ENCODE data around the gene RET.

DNA sequence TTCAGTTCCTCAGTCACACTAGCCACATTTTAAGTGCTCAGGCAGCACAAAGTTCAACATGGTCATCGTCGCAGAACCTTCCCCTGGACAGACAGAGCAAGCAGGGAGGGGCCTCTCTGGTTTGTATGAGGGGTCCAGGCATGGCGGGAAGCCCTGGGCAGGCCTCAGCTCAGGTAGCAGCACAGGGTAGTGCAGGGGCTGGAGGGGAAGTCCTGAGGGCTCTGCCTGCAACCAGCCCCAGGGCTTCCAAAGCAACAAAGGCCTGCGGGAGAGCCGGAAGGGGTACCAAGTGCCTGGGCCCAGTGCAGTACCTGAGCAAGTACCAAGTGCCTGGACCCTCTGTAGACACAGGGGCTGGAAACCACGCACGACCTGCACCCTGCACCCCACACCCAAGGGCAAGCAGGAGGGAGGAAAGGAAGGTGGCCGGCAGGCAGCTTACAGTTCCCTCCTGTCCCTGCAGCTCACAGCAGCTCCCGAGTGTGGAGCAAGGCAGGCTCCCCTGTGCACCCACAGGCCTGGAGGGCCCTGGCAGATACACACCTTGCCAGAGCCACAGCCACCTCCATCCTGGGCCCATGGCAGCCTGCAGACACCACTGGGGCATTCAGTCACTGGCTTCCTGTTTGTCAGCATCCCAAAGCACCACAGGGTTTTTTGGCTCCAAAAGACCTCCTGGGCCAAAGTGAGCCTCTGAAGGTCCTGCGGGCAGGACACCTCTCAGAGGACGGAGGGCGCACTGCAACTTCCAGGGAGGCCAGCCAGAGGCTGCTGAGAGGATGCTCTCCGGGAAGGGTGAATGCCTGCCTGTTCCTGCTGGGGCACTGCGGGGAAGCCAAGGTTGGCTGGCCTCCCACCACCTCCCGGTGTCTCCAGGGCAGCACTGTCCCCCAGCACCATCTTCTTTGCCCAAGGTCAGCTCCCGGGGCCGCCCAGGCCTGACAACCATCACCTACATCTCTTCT lies 6.5 kb upstream of the RET start:
- TF ChIP-seq, protein P1, sequence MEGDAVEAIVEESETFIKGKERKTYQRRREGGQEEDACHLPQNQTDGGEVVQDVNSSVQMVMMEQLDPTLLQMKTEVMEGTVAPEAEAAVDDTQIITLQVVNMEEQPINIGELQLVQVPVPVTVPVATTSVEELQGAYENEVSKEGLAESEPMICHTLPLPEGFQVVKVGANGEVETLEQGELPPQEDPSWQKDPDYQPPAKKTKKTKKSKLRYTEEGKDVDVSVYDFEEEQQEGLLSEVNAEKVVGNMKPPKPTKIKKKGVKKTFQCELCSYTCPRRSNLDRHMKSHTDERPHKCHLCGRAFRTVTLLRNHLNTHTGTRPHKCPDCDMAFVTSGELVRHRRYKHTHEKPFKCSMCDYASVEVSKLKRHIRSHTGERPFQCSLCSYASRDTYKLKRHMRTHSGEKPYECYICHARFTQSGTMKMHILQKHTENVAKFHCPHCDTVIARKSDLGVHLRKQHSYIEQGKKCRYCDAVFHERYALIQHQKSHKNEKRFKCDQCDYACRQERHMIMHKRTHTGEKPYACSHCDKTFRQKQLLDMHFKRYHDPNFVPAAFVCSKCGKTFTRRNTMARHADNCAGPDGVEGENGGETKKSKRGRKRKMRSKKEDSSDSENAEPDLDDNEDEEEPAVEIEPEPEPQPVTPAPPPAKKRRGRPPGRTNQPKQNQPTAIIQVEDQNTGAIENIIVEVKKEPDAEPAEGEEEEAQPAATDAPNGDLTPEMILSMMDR (IDR thresholded peaks at IDR 0.05), result no peak
- TF ChIP-seq, protein P2, sequence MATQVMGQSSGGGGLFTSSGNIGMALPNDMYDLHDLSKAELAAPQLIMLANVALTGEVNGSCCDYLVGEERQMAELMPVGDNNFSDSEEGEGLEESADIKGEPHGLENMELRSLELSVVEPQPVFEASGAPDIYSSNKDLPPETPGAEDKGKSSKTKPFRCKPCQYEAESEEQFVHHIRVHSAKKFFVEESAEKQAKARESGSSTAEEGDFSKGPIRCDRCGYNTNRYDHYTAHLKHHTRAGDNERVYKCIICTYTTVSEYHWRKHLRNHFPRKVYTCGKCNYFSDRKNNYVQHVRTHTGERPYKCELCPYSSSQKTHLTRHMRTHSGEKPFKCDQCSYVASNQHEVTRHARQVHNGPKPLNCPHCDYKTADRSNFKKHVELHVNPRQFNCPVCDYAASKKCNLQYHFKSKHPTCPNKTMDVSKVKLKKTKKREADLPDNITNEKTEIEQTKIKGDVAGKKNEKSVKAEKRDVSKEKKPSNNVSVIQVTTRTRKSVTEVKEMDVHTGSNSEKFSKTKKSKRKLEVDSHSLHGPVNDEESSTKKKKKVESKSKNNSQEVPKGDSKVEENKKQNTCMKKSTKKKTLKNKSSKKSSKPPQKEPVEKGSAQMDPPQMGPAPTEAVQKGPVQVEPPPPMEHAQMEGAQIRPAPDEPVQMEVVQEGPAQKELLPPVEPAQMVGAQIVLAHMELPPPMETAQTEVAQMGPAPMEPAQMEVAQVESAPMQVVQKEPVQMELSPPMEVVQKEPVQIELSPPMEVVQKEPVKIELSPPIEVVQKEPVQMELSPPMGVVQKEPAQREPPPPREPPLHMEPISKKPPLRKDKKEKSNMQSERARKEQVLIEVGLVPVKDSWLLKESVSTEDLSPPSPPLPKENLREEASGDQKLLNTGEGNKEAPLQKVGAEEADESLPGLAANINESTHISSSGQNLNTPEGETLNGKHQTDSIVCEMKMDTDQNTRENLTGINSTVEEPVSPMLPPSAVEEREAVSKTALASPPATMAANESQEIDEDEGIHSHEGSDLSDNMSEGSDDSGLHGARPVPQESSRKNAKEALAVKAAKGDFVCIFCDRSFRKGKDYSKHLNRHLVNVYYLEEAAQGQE (IDR thresholded peaks at IDR 0.05; ENCODE audit: insufficient read depth in 1 of 2, low read depth in 2 of 2, low read length in 1 of 2), result no peak
- TF ChIP-seq SIN3A (IDR thresholded peaks at IDR 0.05; ENCODE audit: borderline replicate concordance, insufficient read depth, low read depth, low read length) (no peak), POLR2AphosphoS5 (IDR thresholded peaks at IDR 0.05; ENCODE audit: low read depth, low read length) (no peak)

Measured in Panc1 (cell line).